Activated CD4-positive, alpha-beta memory T cell treated with anti-CD3 and anti-CD28 coated beads for 36 hours (primary cell): ENCODE measurements around the gene DPYSL5. TPM values are rescaled to one million over a fixed set of nuclear protein-coding genes. Genes with fewer than 3 reads are reported as not detected.
A peak's percentile ranks its signal among the peaks of the same experiment; 100 is the strongest.

Experiments
- CTCF ChIA-PET: fragments of 350-600 bp; sonication (Branson Sonifier 250); formaldehyde crosslinking; loops from one replicate; lab custom pipeline; 2021; ENCODE audit warnings: antibody characterized with exemption, inconsistent platforms; lab: Charles Lee
- POLR2A ChIA-PET: fragments of 350-600 bp; sonication (Branson Sonifier 250); formaldehyde crosslinking; loops from one replicate; lab custom pipeline; 2021; ENCODE audit warnings: antibody characterized with exemption; lab: Charles Lee
- DNase-seq: peaks from one replicate; pipeline ENCODE4 v3.0.0-alpha.2; 2020
- H3K27ac Mint-ChIP-seq: one replicate; pipeline ENCODE4 v1.8.0; 2021; ENCODE audit warnings: mixed read lengths
- H3K27me3 Mint-ChIP-seq: one replicate; pipeline ENCODE4 v1.8.0; 2021; ENCODE audit warnings: mixed read lengths
- H3K36me3 Mint-ChIP-seq: one replicate; pipeline ENCODE4 v1.8.0; 2021; ENCODE audit warnings: mixed read lengths
- H3K4me1 Mint-ChIP-seq: one replicate; pipeline ENCODE4 v1.8.0; 2021; ENCODE audit warnings: low read depth, mixed read lengths
- H3K4me3 Mint-ChIP-seq: one replicate; pipeline ENCODE4 v1.8.0; 2021; ENCODE audit warnings: mild to moderate bottlenecking, mixed read lengths
- H3K9me3 Mint-ChIP-seq: one replicate; pipeline ENCODE4 v1.8.0; 2021; ENCODE audit warnings: mixed read lengths
- intact Hi-C: fragments of 100-400 bp; cut with micrococcal nuclease; formaldehyde crosslinking; loops from one replicate; pipeline ENCODE4 v1.15.1; 2023
- total RNA-seq, 2 experiments: library from RNA; stranded (reverse); gene quantifications; one replicate each; pipeline ENCODE4 v1.2.3, GENCODE V29; 2021

DPYSL5 gene
- total RNA-seq, 2 experiments from 2014 or later = not detected

DNA sequence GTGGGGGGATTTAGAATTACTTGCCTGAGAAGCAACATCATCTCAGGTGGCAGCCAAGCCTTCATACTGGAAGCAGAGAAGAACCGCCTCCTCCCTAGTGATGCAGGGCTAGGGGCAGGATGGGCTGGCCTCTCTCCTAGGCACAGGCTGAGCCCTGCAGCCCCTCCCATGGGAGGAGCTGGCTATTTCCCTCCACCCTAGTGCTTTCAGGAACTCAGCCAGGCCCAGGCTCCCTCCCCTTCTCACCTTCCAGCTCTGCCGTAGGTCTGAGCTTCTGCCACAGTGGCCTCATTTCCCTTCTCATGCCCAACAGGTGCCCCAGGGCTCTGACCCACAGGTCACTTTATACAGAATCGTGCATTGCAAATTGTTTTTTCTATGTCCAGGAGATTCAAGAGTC is 31.0 kb upstream of the DPYSL5 start:
- Mint-ChIP-seq H3K27ac (no peak overlapping the region), H3K4me1 (no peaks in the 10 kb centered on the region), H3K36me3 (no peaks in the 10 kb centered on the region), H3K4me3 (no peak overlapping the region), H3K27me3 (peaks cover 7% of the 10 kb centered on the region), H3K9me3 (no peaks in the 10 kb centered on the region)
- intact Hi-C loops = no loop called here
- DNase-seq = no peak
- CTCF ChIA-PET = no interaction called here
- POLR2A ChIA-PET = no interaction called here

DNA sequence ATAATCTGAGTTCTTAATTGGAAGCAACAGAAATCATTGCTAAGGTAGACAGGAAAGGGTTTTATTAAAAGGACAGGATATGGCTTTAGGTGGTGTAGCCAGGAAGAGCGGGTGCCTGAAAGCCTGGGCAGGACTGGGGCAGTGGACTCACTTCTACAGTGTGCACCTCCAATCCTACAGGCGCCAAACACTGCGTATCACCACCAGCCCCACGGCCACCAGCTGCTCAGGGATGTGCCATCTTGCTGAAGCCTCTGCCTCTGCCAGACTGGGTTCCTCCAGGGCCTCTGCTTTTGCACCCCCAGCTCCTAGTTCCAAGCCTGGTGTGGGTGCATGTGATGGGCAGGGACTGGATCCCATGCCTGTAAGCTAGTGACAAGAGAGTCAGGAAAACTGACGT is 29.7 kb upstream of the DPYSL5 start:
- DNase-seq = no peak
- intact Hi-C loops = no loop called here
- ChIA-PET CTCF (no interaction called here), POLR2A (no interaction called here)
- Mint-ChIP-seq H3K27ac (no peak overlapping the region), H3K4me3 (no peak overlapping the region), H3K9me3 (no peaks in the 10 kb centered on the region), H3K27me3 (peaks cover 7% of the 10 kb centered on the region), H3K36me3 (no peaks in the 10 kb centered on the region), H3K4me1 (no peaks in the 10 kb centered on the region)

DNA sequence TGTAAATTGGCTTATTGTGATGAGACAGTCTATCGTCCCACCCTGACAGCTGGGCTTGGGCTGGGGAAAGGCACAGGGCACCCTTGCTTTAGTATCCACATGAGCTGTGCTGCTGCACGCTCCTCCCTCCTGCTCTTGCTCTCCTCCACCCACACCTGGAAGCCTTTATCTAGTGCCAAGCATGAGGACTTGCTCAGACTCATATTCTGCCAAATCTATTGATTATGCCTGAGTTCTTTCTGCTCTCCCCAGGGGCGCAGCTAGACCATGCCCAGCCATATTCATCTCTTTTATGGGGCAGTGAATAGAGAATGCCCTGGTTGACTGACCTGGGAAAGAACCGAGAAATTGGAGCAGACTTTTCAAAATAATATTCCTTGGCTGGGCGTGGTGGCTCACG is 29.0 kb upstream of the DPYSL5 start:
- ChIA-PET CTCF (interaction anchor here (1.4 kb wide), 1 partner anchor 27 kb away, joined by 3 read pairs; no protein-coding TSS in a partner anchor), POLR2A (no interaction called here)
- Mint-ChIP-seq H3K4me1 (no peaks in the 10 kb centered on the region), H3K36me3 (no peaks in the 10 kb centered on the region), H3K9me3 (no peaks in the 10 kb centered on the region), H3K4me3 (no peak overlapping the region), H3K27ac (no peak overlapping the region), H3K27me3 (peaks cover 7% of the 10 kb centered on the region)
- DNase-seq = no peak
- intact Hi-C loops = no loop called here

DNA sequence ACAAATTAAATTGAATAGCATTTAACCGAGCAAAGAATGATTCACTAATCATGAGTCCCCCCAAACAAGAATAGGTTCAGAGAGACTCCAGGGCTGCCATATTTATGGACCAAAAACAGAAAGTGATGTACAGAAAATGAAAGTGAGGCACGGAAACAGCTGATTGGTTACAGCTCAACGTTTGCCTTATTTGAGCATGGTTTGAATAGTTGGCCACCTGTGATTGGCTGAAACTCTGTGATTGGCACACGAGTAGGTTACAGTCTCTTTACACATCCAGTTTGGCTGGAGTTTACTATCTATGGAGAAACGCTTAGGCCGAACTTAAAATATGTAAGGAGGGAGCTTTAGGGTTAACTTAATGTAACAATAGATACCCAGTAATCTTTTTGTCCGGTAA is 27.0 kb upstream of the DPYSL5 start:
- Mint-ChIP-seq H3K9me3 (no peaks in the 10 kb centered on the region), H3K4me1 (no peaks in the 10 kb centered on the region), H3K27ac (no peak overlapping the region), H3K4me3 (no peak overlapping the region), H3K36me3 (no peaks in the 10 kb centered on the region), H3K27me3 (peaks cover 4% of the 10 kb centered on the region)
- intact Hi-C loops = no loop called here
- ChIA-PET POLR2A (no interaction called here), CTCF (interaction anchor here (1.0 kb wide), 1 partner anchor 459 kb away, joined by 3 read pairs; no protein-coding TSS in a partner anchor)
- DNase-seq = no peak

DNA sequence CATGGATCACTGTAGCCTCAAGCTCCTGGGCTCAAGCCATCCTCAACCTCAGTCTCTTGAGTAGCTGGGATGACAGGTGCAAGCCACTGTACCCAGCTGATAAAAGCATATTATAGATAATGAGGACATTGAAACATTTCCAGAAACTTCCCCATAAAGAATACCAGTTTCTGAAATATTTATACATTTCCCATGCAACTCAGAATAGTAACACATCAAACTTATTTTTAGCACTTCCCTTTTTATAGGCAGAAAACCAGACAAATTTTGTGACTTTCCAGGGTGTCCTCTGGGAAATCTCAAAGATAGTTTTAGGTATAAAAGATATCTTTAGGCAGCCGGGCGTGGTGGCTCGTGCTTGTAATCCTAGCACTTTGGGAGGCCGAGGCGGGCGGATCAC is 25.1 kb upstream of the DPYSL5 start:
- H3K4me3 Mint-ChIP-seq = no peak overlapping the region
- CTCF ChIA-PET = no interaction called here
- no peaks in the 10 kb centered on the region for H3K9me3 Mint-ChIP-seq
- intact Hi-C loops = no loop called here
- H3K27me3 Mint-ChIP-seq = peaks cover 6% of the 10 kb centered on the region
- no peaks in the 10 kb centered on the region for H3K36me3 Mint-ChIP-seq
- H3K27ac Mint-ChIP-seq = no peak overlapping the region
- POLR2A ChIA-PET = no interaction called here
- DNase-seq = no peak
- H3K4me1 Mint-ChIP-seq = no peaks in the 10 kb centered on the region

DNA sequence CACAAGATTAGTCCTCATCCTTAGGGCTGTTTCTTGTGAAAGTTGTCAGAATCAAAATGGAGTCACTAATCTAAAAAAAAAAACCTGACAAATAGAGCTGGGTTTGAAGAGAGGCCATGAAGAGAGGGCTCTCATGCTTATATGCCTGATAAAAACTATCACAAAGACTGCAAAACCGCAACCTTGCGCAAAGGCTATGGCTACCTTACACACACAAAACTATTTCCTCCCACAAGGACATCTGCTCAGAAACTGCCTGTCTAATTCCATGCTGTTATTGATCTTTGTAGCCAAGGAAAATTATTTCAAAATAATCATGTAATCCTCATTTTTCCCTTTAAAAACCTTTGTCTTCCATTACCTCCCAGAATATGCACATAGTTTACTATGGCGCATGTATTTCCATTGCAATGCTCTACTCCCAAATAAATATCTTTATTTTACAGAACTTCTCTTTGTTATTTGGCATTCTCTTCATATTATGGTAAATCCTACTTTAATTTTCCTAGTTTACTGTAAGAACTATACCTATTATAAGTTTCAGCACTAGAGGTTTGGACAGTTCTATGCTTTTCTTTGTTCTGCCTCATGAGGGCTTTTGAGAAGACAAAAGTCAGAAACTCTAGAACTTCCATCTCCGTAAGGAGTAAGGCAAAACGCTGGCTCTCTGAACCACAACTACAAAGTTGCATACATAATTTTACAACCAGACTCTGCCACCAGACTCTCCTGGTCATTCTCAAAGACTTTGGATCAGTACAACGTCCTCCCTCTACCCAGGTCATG is 9.6 kb upstream of the DPYSL5 start:
- H3K9me3 Mint-ChIP-seq = no peaks in the 10 kb centered on the region

DNA sequence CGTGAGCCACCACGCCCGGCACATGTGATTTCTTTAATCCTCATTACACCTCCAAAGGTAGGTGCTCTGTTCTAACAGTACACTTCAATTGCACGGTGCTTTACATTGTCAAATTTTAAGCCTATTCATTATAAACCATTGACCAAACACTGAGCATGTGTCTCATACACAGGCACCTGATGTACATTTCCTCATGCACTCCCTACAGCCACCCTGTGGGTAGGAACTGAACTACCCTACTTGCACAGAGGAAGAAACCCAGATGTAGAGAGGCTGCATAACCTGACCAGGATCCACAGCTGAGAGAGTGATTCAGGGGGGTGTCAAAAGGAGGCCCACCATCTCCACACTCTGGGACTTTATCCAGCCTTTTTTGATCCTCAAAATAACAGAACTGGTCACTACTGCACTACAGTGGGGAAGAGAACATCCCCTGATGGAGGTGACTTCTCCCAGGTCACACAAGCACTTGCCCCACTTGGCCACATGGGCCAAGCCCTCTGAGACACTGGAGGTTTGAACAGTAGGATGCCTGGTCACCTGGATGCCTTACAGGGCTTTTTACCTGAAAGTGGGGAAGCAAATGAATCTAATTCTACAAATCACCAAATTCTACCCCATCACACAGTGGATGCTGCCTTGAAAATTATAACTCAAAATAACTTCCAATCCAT is 6.9 kb upstream of the DPYSL5 start:
- CTCF ChIA-PET = interaction anchor here (1.0 to 9.3 kb wide), 2 partner anchors 81 to 99 kb away, joined by 5 to 229 read pairs; no protein-coding TSS in a partner anchor
- Mint-ChIP-seq H3K4me3 (no peak overlapping the region), H3K36me3 (no peaks in the 10 kb centered on the region), H3K4me1 (no peaks in the 10 kb centered on the region), H3K9me3 (no peaks in the 10 kb centered on the region), H3K27me3 (peaks cover 22% of the 10 kb centered on the region), H3K27ac (no peak overlapping the region)
- POLR2A ChIA-PET = no interaction called here
- intact Hi-C loops = loop anchor here (10.0 kb wide), 1 partner anchor 174 kb away; no protein-coding TSS in a partner anchor
- DNase-seq = no peak

More for the DNA sequence above, 9.6 kb upstream of the DPYSL5 start:
- DNase-seq = no peak
- Mint-ChIP-seq H3K27me3 (peaks cover 24% of the 10 kb centered on the region), H3K4me3 (no peak overlapping the region), H3K4me1 (no peaks in the 10 kb centered on the region), H3K36me3 (no peaks in the 10 kb centered on the region), H3K27ac (no peak overlapping the region)
- intact Hi-C loops = no loop called here
- CTCF ChIA-PET = no interaction called here
- POLR2A ChIA-PET = no interaction called here

DNA sequence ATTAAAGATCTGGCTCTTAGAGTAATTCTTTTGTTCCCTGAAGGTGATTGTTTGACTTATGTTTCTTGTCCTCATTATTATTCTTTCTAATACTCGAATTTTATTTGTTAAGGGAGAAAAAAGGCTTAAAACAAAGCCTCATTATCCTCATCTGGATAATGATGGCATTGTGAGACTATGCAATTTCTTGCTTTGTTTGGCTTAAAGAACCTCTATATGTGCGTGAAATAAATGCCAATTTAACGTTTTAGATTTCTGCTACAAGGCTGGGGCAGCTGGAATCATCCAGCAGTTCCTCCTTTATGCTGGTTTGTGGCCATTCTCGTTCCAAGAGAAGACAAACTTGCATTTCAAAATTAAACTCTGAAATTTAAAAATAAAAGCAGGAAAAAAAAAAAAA is 4.9 kb upstream of the DPYSL5 start:
- H3K9me3 Mint-ChIP-seq = no peaks in the 10 kb centered on the region
- no peak overlapping the region for H3K27ac Mint-ChIP-seq
- no peak for DNase-seq
- H3K27me3 Mint-ChIP-seq = peaks cover 33% of the 10 kb centered on the region
- ChIA-PET CTCF (interaction anchor here (0.6 to 9.3 kb wide), 4 partner anchors 9 to 627 kb away, joined by 3 to 229 read pairs (median 4); no protein-coding TSS in a partner anchor), POLR2A (no interaction called here)
- H3K4me1 Mint-ChIP-seq = peaks cover 7% of the 10 kb centered on the region
- H3K4me3 Mint-ChIP-seq = no peak overlapping the region
- intact Hi-C loops = loop anchor here (10.0 kb wide), 1 partner anchor 172 kb away; no protein-coding TSS in a partner anchor
- H3K36me3 Mint-ChIP-seq = no peaks in the 10 kb centered on the region

DNA sequence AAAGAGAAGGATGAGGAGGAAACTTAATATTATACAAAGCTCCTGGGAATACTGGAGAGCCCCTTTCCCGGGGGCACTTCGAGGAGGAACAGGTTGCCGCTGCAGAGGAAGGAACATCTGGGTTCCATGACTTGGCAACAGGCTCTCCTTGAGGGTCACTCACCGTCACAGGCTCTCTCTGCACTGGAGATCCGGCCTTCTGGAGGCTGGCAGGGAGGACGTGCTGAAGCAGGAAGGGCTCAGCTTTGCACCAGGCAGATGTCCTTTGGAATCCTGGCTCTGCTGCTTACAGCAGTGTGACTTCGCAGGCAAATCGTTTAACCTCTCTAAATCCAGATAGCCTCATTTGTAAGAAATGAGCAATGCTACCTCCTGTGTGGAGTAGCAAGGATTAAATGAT is 2.9 kb upstream of the DPYSL5 start:
- H3K4me1 Mint-ChIP-seq = peaks cover 11% of the 10 kb centered on the region
- no peak for DNase-seq
- ChIA-PET CTCF (interaction anchor here (1.1 to 9.3 kb wide), 16 partner anchors 9 to 280 kb away, joined by 3 to 229 read pairs (median 9); partner anchors contain the start of gene MAPRE3), POLR2A (no interaction called here)
- H3K4me3 Mint-ChIP-seq = no peak overlapping the region
- H3K9me3 Mint-ChIP-seq = no peaks in the 10 kb centered on the region
- H3K27me3 Mint-ChIP-seq = peaks cover 34% of the 10 kb centered on the region
- intact Hi-C loops = loop anchor here (5.0 to 10.0 kb wide), 2 partner anchors 170 to 372 kb away; partner anchors contain the start of gene CAD
- H3K27ac Mint-ChIP-seq = no peak overlapping the region
- H3K36me3 Mint-ChIP-seq = no peaks in the 10 kb centered on the region

DNA sequence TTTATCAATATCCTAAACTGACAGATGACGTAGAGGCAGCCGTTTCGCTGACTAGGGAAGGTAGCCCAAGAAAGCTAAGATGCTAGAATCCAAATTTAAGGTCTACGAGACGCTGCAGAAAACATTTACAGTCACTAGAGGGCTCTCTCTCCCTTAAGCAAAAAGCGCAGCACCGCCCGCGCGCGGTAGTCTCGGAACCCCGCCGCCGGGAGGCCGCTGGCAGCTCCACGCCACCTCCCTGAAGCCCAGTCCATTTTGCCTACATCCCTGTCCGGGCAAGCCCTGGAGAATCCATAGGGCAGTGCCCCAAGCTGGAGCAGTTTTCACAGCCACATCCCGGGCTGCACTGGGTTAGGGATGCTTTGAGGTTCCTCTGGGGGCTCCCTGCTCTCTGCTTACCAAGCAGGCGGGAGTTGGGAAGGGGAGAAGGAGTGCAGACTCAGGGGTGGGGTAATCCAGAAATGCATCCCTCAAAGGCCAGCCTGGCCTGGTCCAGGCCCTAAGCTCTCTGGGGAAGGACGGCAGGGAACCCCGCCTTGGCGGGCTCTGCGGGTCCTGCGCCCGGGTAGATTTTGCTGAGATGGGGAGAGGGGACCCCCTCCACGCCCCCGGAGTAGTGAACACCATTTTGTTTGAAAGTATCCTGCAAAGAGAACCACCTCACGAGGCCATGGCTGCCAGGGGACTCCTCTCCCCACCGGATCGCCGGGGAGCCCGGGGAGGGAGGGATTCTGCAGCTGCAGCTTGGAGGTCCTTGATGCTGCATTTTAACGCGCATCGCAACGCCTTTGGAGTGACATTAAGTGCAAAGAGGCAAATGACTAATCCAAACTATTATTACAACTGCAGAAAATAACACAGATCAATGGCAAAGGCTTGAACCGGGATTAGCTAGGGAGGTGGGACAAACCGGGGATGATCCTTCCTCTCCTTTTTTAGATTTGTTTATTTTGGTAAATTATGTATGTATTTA is 1.3 kb upstream of the DPYSL5 start:
- peak; percentile 71 for DNase-seq
- no peak overlapping the region for H3K27ac Mint-ChIP-seq
- ChIA-PET CTCF (interaction anchor here (0.6 to 9.3 kb wide), 57 partner anchors 8 to 717 kb away, joined by 3 to 229 read pairs (median 4); partner anchors contain the start of genes AGBL5, MAPRE3 and OST4), POLR2A (interaction anchor here (0.6 kb wide), 1 partner anchor 85 kb away, joined by 3 read pairs; no protein-coding TSS in a partner anchor)
- intact Hi-C loops = loop anchor here (1.0 to 10.0 kb wide), 4 partner anchors 76 to 371 kb away; partner anchors contain the start of gene CAD
- peaks cover 43% of the 10 kb centered on the region for H3K27me3 Mint-ChIP-seq
- no peaks in the 10 kb centered on the region for H3K9me3 Mint-ChIP-seq
- H3K4me3 Mint-ChIP-seq = no peak overlapping the region
- no peaks in the 10 kb centered on the region for H3K36me3 Mint-ChIP-seq
- peaks cover 11% of the 10 kb centered on the region for H3K4me1 Mint-ChIP-seq

DNA sequence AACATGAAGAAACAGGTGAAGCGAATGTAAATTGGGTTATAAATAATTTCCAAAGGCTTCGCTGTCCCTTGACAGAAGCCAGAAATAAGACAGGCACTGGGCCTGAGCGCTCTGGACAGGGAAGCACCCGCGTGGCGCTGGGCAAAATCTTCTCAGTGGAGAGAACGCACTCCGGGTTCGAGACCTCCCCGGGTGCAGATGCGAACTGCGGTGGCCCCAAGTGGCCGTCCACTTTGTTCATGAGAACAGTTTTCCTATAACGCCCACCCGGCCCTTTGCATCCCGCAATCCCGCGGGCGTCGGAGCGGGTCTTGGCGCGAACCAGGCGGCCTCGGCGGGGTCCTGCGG is 651 bp upstream of the DPYSL5 start:
- intact Hi-C loops = loop anchor here (2.0 to 10.0 kb wide), 3 partner anchors 76 to 370 kb away; partner anchors contain the start of gene CAD
- no peaks in the 10 kb centered on the region for H3K9me3 Mint-ChIP-seq
- ChIA-PET CTCF (interaction anchor here (1.0 to 9.3 kb wide), 11 partner anchors 12 to 224 kb away, joined by 4 to 229 read pairs (median 9); partner anchors contain the start of gene OST4), POLR2A (no interaction called here)
- no peak overlapping the region for H3K27ac Mint-ChIP-seq
- peaks cover 47% of the 10 kb centered on the region for H3K27me3 Mint-ChIP-seq
- peaks cover 11% of the 10 kb centered on the region for H3K4me1 Mint-ChIP-seq
- no peak for DNase-seq
- no peaks in the 10 kb centered on the region for H3K36me3 Mint-ChIP-seq
- H3K4me3 Mint-ChIP-seq = no peak overlapping the region
